Stimulated activated CD8-positive, alpha-beta memory T cell treated with anti-CD3 and anti-CD28 coated beads, Interleukin-12 subunit alpha, Interleukin-12 subunit beta, amount 100 ng/mL, for 24 hours (primary cell): ENCODE results near the gene NTMT1.

Source experiments
- DNase-seq: peaks from one replicate; pipeline ENCODE4 v3.0.0-alpha.2; 2020; ENCODE audit errors: extremely low read depth

The NTMT1 gene

GRCh38 chr9:129637102-129637501, 11.1 kb downstream of the NTMT1 start:
- DNase-seq, result no peak

- DNase-seq, result no peak
Observed at GRCh38 chr9:129637673-129638439, 11.9 kb downstream of the NTMT1 start.

- DNase-seq, result no peak
Observed at GRCh38 chr9:129639034-129639630, 13.2 kb downstream of the NTMT1 start.

- no peak for DNase-seq
Observed at GRCh38 chr9:129639756-129640085, 13.8 kb downstream of the NTMT1 start.

GRCh38 chr9:129640086-129640870, 14.3 kb downstream of the NTMT1 start:
- DNase-seq, result no peak

- DNase-seq, result no peak
Observed at GRCh38 chr9:129640871-129641749, 15.1 kb downstream of the NTMT1 start.

GRCh38 chr9:129641750-129642585, 16.0 kb downstream of the NTMT1 start, which contains the start of gene ASB6:
ASB6 (minus strand) TSS chr9:129642151; CDS start chr9:129641999, 152 bp downstream.
- peak; percentile 90 for DNase-seq

GRCh38 chr9:129643706-129644105, 17.7 kb downstream of the NTMT1 start:
- DNase-seq, result no peak

- no peak for DNase-seq
Observed at GRCh38 chr9:129644365-129644764, 18.4 kb downstream of the NTMT1 start.

- DNase-seq, result no peak
Observed at GRCh38 chr9:129644902-129645301, 18.9 kb downstream of the NTMT1 start.

GRCh38 chr9:129646252-129646651, 20.3 kb downstream of the NTMT1 start:
- DNase-seq, result no peak

- DNase-seq, result no peak
Observed at GRCh38 chr9:129646654-129647053, 20.7 kb downstream of the NTMT1 start.

- no peak for DNase-seq
Observed at GRCh38 chr9:129647635-129648034, 21.7 kb downstream of the NTMT1 start.

- no peak for DNase-seq
Observed at GRCh38 chr9:129648092-129648763, 22.3 kb downstream of the NTMT1 start.

GRCh38 chr9:129648764-129649115, 22.8 kb downstream of the NTMT1 start:
- DNase-seq, result no peak

- no peak for DNase-seq
Observed at GRCh38 chr9:129649726-129650679, 24.0 kb downstream of the NTMT1 start.

GRCh38 chr9:129650680-129651235, 24.8 kb downstream of the NTMT1 start:
- DNase-seq, result no peak

GRCh38 chr9:129653823-129654553, 28.0 kb downstream of the NTMT1 start:
- no peak for DNase-seq
